Measurements from ENCODE around the gene ATP1A2.

The ATP1A2 gene

GRCh38 chr1:160154790-160155189 is 39.2 kb downstream of the ATP1A2 start:
- TF ChIP-seq, protein P1, sequence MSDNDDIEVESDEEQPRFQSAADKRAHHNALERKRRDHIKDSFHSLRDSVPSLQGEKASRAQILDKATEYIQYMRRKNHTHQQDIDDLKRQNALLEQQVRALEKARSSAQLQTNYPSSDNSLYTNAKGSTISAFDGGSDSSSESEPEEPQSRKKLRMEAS (IDR thresholded peaks at IDR 0.05; ENCODE audit: low read depth, low read length): no peak
- H3K4me3 ChIP-seq (ENCODE audit: low read depth, low read length): no peak overlapping the region
- DNase-seq (ENCODE audit: low read depth): no peak

DNA sequence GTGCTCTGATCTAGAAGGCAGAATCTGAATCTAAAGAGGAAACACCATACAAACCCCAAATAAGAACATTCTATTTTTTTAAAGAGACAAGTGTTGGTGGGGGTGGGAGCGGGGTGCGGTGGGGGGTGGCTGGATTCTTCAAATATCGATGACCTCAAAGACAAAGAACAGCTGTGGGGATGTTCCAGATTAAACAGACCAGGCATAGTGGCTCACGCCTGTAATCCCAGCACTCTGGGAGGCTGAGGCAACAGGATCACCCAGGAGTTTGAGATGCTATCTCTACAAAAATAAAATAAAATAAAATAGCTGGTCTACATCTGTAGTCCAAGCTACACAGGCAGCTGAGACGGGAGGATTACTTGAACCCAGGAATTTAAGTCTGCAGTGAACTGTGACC is 40.8 kb downstream of the ATP1A2 start:
- TF ChIP-seq, protein P1 (IDR thresholded peaks at IDR 0.05; ENCODE audit: low read depth, low read length): no peak
- TF ChIP-seq, protein P2, sequence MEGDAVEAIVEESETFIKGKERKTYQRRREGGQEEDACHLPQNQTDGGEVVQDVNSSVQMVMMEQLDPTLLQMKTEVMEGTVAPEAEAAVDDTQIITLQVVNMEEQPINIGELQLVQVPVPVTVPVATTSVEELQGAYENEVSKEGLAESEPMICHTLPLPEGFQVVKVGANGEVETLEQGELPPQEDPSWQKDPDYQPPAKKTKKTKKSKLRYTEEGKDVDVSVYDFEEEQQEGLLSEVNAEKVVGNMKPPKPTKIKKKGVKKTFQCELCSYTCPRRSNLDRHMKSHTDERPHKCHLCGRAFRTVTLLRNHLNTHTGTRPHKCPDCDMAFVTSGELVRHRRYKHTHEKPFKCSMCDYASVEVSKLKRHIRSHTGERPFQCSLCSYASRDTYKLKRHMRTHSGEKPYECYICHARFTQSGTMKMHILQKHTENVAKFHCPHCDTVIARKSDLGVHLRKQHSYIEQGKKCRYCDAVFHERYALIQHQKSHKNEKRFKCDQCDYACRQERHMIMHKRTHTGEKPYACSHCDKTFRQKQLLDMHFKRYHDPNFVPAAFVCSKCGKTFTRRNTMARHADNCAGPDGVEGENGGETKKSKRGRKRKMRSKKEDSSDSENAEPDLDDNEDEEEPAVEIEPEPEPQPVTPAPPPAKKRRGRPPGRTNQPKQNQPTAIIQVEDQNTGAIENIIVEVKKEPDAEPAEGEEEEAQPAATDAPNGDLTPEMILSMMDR (IDR thresholded peaks at IDR 0.05; ENCODE audit: low read depth, low read length): no peak
- TF ChIP-seq MYC (IDR thresholded peaks at IDR 0.05; ENCODE audit: low read depth, low read length): no peak
- TF ChIP-seq POLR2A (IDR thresholded peaks at IDR 0.05; ENCODE audit: extremely low read depth, insufficient read length): no peak
- no peak overlapping the region for H3K4me3 ChIP-seq (ENCODE audit: low read depth, low read length)
- DNase-seq (ENCODE audit: low read depth): no peak

GRCh38 chr1:160157174-160157573 is 41.6 kb downstream of the ATP1A2 start:
- no peak overlapping the region for H3K4me3 ChIP-seq (ENCODE audit: low read depth, low read length)
- no peak for DNase-seq (ENCODE audit: low read depth)
- TF ChIP-seq, protein P1 (IDR thresholded peaks at IDR 0.05; ENCODE audit: low read depth, low read length): no peak
- TF ChIP-seq MYC (IDR thresholded peaks at IDR 0.05; ENCODE audit: low read depth, low read length): no peak
- TF ChIP-seq POLR2A (IDR thresholded peaks at IDR 0.05; ENCODE audit: extremely low read depth, insufficient read length): no peak
- TF ChIP-seq, protein P2 (IDR thresholded peaks at IDR 0.05; ENCODE audit: low read depth, low read length): no peak

DNA sequence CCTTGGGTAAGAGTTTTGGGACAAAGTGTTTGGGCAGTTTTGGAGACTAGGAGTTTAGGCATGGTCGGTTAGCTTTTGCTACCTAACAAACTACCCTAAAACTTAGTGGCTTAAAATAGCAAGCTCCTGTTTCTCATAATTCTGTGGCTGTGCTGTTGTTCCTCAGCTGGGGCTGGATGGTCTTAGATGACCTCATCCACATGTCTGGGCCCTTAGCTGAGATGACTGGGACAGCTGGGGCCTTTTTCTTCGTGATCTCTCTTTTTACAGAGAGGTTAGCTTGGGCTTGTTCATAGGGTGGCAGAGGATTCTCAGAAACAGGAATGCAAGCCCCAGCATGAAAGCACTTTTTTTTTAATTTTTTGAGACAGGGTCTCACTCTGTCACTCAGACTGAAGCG is 42.5 kb downstream of the ATP1A2 start:
- H3K4me3 ChIP-seq (ENCODE audit: low read depth, low read length): no peak overlapping the region
- DNase-seq (ENCODE audit: low read depth): no peak

DNA sequence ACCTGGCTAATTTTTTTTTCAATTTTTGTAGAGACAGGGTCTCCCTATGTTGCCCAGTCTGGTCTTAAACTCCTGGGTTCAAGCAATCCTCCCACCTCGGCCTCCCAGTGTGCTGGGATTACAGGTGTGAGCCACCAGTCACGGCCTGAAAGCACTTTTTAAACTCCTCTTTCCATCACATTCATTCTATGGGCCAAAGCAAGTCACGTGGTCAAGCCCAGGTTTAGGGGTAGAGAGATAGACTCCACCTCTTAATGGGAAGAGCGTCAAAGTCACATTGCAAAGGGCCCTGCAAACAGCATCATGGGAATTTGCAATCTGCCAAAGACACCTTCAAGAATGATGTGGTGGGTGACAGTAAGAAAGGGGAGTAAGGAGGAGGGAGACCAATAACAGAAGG is 43.0 kb downstream of the ATP1A2 start:
- TF ChIP-seq, protein P1 (IDR thresholded peaks at IDR 0.05; ENCODE audit: low read depth, low read length): no peak
- no peak for TF ChIP-seq POLR2A (IDR thresholded peaks at IDR 0.05; ENCODE audit: extremely low read depth, insufficient read length)
- no peak for TF ChIP-seq MYC (IDR thresholded peaks at IDR 0.05; ENCODE audit: low read depth, low read length)
- TF ChIP-seq, protein P2 (IDR thresholded peaks at IDR 0.05; ENCODE audit: low read depth, low read length): no peak
- no peak for DNase-seq (ENCODE audit: low read depth)
- H3K4me3 ChIP-seq (ENCODE audit: low read depth, low read length): no peak overlapping the region

More for the DNA sequence above, 42.5 kb downstream of the ATP1A2 start:
- TF ChIP-seq POLR2A (IDR thresholded peaks at IDR 0.05; ENCODE audit: extremely low read depth, insufficient read length): no peak
- TF ChIP-seq MYC (IDR thresholded peaks at IDR 0.05; ENCODE audit: low read depth, low read length): no peak
- TF ChIP-seq, protein P2 (IDR thresholded peaks at IDR 0.05; ENCODE audit: low read depth, low read length): no peak
- TF ChIP-seq, protein P1 (IDR thresholded peaks at IDR 0.05; ENCODE audit: low read depth, low read length): no peak

GRCh38 chr1:160159846-160160245 is 44.3 kb downstream of the ATP1A2 start:
- no peak overlapping the region for H3K4me3 ChIP-seq (ENCODE audit: low read depth, low read length)
- TF ChIP-seq POLR2A (IDR thresholded peaks at IDR 0.05; ENCODE audit: extremely low read depth, insufficient read length) (no peak), MYC (IDR thresholded peaks at IDR 0.05; ENCODE audit: low read depth, low read length) (no peak)
- TF ChIP-seq, protein P2 (IDR thresholded peaks at IDR 0.05; ENCODE audit: low read depth, low read length): no peak
- TF ChIP-seq, protein P1 (IDR thresholded peaks at IDR 0.05; ENCODE audit: low read depth, low read length): no peak
- DNase-seq (ENCODE audit: low read depth): no peak

Data from NB4 (cell line).